Brain microvascular endothelial cell (primary cell): ENCODE measurements around the gene SETD1A.

Experiments used
- DNase-seq: peaks from one replicate; pipeline ENCODE4 v3.0.0-alpha.2; 2020
- H3K27ac ChIP-seq: fragments of 250-450 bp; sonication (Bioruptor Pico); 2 replicates; pipeline ENCODE4 v1.5.1; 2020; ENCODE audit warnings: mild to moderate bottlenecking, moderate library complexity
- H3K27me3 ChIP-seq: fragments of 250-450 bp; sonication (Bioruptor Pico); replicated peaks from 2 replicates; pipeline ENCODE4 v1.5.1; 2020; ENCODE audit warnings: mild to moderate bottlenecking
- H3K36me3 ChIP-seq: fragments of 250-450 bp; sonication (Bioruptor Pico); replicated peaks from 2 replicates; pipeline ENCODE4 v1.5.1; 2020; ENCODE audit warnings: mild to moderate bottlenecking
- H3K4me3 ChIP-seq: 2 replicates; pipeline ENCODE4 v1.5.1; 2011; ENCODE audit warnings: low read depth, mild to moderate bottlenecking, control low read depth, low read length, moderate library complexity
- CTCF ChIP-seq: IDR thresholded peaks from 2 replicates; pipeline ENCODE4 v1.5.1; 2011; ENCODE audit warnings: low read depth, mild to moderate bottlenecking, moderate library complexity, low read length, control low read depth, inconsistent platforms; ENCODE audit errors: missing control alignments
- in situ Hi-C: cut with HindIII; loops from 2 replicates; pipeline ENCODE4 v1.10.0; 2017; ENCODE audit warnings: low sequenced_read_pairs, low pct_ligation_motif_present

Gene SETD1A

GRCh38 chr16:30967795-30968194 lies 10.2 kb downstream of the SETD1A start:
- Histone ChIP-seq H3K27me3 (no peaks in the 10 kb centered on the region), H3K27ac (no peak overlapping the region), H3K36me3 (peaks cover 73% of the 10 kb centered on the region), H3K4me3 (no peak overlapping the region)
- TF ChIP-seq CTCF: no peak
- in situ Hi-C loops: no loop called here
- no peak for DNase-seq

DNA sequence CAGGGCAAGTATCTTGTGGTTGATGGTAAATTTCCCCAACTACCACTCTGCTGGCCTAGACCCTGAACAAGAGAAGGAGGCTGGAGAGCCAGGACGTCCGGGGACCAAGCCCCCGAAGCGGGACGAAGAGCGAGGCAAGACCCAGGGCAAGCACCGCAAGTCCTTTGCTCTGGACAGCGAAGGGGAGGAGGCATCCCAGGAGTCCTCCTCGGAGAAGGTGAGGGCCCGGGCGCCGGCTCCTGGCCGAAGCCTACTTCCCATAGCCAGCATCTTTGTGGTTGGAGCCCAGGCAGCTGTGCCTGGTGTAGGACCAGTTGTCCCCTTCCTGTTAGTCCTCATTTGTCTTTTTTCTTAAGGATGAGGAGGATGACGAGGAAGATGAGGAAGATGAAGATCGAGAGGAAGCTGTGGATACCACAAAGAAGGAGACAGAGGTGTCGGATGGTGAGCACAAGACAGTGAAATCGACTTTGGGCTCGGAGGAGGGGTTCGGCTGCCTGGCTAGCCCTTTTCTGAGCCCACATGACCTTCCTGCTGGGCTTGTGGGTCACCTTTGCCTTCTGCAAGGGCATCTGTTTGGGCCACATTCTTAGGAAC lies 11.8 kb downstream of the SETD1A start:
- DNase-seq: no peak
- H3K27ac ChIP-seq: no peak overlapping the region
- in situ Hi-C loops: no loop called here
- peaks cover 75% of the 10 kb centered on the region for H3K36me3 ChIP-seq
- no peak overlapping the region for H3K4me3 ChIP-seq
- no peaks in the 10 kb centered on the region for H3K27me3 ChIP-seq
- TF ChIP-seq CTCF: no peak

DNA sequence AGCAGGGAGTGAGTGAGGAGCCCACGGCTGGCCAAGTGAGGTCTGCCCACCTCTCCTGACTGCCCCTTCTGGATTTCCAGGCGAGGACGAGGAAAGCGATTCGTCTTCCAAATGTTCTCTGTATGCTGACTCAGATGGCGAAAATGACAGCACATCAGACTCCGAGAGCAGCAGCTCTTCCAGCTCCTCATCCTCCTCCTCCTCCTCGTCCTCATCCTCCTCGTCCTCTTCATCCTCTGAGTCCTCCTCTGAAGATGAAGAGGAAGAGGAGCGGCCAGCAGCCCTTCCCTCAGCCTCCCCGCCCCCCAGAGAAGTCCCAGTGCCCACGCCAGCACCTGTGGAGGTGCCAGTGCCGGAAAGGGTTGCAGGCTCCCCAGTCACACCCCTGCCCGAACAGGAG lies 13.7 kb downstream of the SETD1A start:
- Histone ChIP-seq H3K4me3 (no peak overlapping the region), H3K27me3 (no peaks in the 10 kb centered on the region), H3K36me3 (peaks cover 80% of the 10 kb centered on the region), H3K27ac (no peak overlapping the region)
- no peak for DNase-seq
- in situ Hi-C loops: no loop called here
- no peak for TF ChIP-seq CTCF

GRCh38 chr16:30972872-30973271 lies 15.3 kb downstream of the SETD1A start:
- Histone ChIP-seq H3K36me3 (peaks cover 84% of the 10 kb centered on the region), H3K27me3 (no peaks in the 10 kb centered on the region), H3K27ac (no peak overlapping the region), H3K4me3 (no peak overlapping the region)
- no peak for DNase-seq
- in situ Hi-C loops: no loop called here
- TF ChIP-seq CTCF: peak; percentile 53

DNA sequence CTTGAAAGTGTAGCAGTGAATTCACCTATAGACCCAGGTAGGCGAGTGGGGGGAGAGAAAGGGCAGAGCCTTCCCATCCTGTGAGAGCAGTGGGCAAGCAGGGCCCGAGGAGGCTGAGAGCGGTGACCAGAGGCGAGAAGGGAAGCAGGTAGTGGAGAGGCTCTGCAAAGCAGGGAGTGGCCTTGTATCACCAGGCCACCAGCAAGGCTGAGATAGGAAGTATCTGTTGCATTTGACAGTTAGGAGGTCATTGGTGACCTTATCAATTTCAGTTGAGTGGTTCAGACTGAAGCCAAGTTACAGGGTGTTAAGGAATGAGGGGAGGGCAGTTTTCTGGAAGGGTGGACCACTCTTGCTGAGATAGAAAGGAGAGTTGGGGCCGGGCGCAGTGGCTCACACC lies 16.8 kb downstream of the SETD1A start:
- Histone ChIP-seq H3K36me3 (peaks cover 83% of the 10 kb centered on the region), H3K27ac (no peak overlapping the region), H3K4me3 (no peak overlapping the region), H3K27me3 (no peaks in the 10 kb centered on the region)
- no peak for TF ChIP-seq CTCF
- in situ Hi-C loops: no loop called here
- no peak for DNase-seq

DNA sequence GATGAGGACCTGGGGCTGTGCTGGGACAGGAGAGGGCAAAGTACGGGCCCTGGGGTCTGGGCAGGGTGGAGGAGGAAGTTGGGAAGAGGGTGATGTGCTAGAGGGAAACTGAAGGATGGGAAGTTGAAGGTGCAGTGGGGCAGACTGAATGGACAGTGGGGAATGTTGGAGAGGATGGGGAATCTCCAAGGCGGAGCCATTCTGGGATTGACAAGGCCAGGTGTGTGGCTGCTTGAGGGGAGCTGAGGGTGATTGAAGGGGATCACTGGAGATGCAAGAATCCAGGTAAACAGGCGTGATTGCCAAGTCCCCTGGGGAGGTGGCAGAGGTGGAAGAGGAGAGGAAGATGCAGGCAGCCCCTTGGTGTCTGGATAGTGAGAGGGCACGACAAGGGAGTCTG lies 18.9 kb downstream of the SETD1A start:
- no peak for DNase-seq
- Histone ChIP-seq H3K36me3 (peaks cover 70% of the 10 kb centered on the region), H3K4me3 (no peak overlapping the region), H3K27ac (no peak overlapping the region), H3K27me3 (no peaks in the 10 kb centered on the region)
- no peak for TF ChIP-seq CTCF
- in situ Hi-C loops: no loop called here
